Measurements from ENCODE around the gene P2RY8. TPM values are rescaled to one million over a fixed set of nuclear protein-coding genes. Genes with fewer than 3 reads are reported as not detected.

Gene P2RY8
- total RNA-seq, 1 donor from 2014 or later: not detected

DNA sequence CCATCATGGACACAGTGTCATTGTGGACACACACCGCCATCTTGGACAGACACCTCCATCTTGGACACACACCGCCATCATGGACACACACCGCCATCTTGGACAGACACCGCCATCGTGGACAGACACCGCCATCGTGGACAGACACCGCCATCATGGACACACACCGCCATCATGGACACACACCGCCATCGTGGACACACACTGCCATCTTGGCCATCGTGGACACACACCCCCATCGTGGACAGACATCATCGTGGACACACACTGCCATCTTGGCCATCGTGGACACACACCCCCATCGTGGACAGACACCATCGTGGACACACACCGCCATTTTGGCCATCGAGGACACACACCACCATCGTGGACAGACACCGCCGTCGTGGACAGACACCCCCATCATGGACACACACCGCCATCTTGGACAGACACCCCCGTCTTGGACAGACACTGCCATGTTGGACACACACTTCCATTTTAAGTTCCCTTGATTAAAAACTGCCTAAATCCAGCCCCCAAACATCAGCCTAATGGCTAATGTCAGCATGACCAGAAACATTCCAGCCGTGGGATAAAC is 93.4 kb downstream of the P2RY8 start:
- Mint-ChIP-seq H3K27me3 (ENCODE audit: unreplicated experiment) (no peaks in the 10 kb centered on the region), H3K36me3 (ENCODE audit: unreplicated experiment) (peaks cover 20% of the 10 kb centered on the region), H3K9me3 (ENCODE audit: unreplicated experiment) (peaks cover 7% of the 10 kb centered on the region), H3K27ac (ENCODE audit: unreplicated experiment) (no peak overlapping the region), H3K4me1 (ENCODE audit: unreplicated experiment) (no peaks in the 10 kb centered on the region), H3K4me3 (ENCODE audit: unreplicated experiment) (no peak overlapping the region)
- TF ChIP-seq, protein P1, sequence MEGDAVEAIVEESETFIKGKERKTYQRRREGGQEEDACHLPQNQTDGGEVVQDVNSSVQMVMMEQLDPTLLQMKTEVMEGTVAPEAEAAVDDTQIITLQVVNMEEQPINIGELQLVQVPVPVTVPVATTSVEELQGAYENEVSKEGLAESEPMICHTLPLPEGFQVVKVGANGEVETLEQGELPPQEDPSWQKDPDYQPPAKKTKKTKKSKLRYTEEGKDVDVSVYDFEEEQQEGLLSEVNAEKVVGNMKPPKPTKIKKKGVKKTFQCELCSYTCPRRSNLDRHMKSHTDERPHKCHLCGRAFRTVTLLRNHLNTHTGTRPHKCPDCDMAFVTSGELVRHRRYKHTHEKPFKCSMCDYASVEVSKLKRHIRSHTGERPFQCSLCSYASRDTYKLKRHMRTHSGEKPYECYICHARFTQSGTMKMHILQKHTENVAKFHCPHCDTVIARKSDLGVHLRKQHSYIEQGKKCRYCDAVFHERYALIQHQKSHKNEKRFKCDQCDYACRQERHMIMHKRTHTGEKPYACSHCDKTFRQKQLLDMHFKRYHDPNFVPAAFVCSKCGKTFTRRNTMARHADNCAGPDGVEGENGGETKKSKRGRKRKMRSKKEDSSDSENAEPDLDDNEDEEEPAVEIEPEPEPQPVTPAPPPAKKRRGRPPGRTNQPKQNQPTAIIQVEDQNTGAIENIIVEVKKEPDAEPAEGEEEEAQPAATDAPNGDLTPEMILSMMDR (IDR thresholded peaks at IDR 0.05): no peak
- peak; percentile 80 for DNase-seq (ENCODE audit: extremely low spot score, unreplicated experiment)

DNA sequence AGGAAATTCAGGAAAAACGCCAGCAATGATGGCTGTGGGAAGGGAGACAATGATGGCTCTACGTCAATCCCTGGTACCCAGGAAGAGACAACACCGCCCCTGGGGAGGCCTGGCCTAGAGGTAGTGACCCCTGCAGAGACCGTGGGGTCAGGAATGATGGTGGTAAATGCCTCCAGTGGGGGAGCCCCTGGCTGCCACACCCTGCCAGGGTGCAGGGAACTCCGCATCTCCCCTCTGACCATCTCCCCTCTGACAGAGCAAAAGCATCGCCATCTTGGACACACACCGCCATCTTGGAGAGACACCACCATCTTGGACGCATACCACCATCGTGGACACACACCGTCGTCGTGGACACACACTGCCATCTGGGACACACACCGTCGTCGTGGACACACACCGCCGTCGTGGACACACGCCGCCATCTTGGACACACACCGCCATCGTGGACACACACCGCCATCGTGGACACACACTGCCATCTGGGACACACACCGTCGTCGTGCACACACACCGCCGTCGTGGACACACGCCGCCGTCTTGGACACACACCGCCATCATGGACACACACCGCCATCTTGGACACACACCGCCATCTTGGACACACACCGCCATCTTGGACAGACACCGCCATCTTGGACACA is 94.1 kb downstream of the P2RY8 start:
- Mint-ChIP-seq H3K27me3 (ENCODE audit: unreplicated experiment) (no peaks in the 10 kb centered on the region), H3K4me1 (ENCODE audit: unreplicated experiment) (no peaks in the 10 kb centered on the region), H3K4me3 (ENCODE audit: unreplicated experiment) (no peak overlapping the region), H3K27ac (ENCODE audit: unreplicated experiment) (no peak overlapping the region), H3K36me3 (ENCODE audit: unreplicated experiment) (peaks cover 16% of the 10 kb centered on the region), H3K9me3 (ENCODE audit: unreplicated experiment) (peaks cover 7% of the 10 kb centered on the region)
- TF ChIP-seq, protein P1 (IDR thresholded peaks at IDR 0.05): no peak
- DNase-seq (ENCODE audit: extremely low spot score, unreplicated experiment): peak; percentile 77

DNA sequence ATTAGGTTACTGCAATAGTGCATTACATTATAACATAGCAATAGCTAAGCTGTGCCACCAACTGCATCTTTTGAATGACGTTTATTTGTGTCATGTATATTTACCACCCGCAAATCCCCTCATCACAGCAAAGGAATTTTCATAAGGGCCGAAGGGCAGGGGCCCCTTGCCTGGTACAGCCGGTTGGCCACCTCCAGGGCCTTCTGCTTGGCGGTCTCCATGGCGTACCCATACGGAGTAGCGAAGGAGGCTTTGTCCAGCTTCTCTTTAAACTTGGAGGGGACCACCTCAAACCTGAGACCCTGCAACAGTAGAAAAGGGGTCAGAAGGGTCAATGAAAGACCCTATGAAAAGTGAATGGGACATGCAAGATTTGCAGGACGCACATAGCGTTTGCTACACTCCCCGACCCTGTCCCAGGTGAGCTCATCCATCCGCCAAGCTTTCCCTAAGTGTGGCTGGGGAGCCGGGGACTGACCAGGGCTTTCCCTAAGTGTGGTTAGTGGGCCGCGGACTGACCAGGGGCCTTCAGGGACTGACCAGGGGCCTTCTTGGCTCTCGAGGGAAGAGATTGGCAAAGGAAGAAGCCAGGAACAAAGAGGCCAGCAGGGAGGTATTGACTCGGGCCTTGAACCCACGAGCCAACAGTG is 94.8 kb downstream of the P2RY8 start:
- TF ChIP-seq, protein P1 (IDR thresholded peaks at IDR 0.05): no peak
- H3K27ac Mint-ChIP-seq (ENCODE audit: unreplicated experiment): no peak overlapping the region
- H3K9me3 Mint-ChIP-seq (ENCODE audit: unreplicated experiment): peaks cover 7% of the 10 kb centered on the region
- DNase-seq (ENCODE audit: extremely low spot score, unreplicated experiment): peak; percentile 73
- H3K36me3 Mint-ChIP-seq (ENCODE audit: unreplicated experiment): peaks cover 21% of the 10 kb centered on the region
- no peak overlapping the region for H3K4me3 Mint-ChIP-seq (ENCODE audit: unreplicated experiment)
- no peaks in the 10 kb centered on the region for H3K27me3 Mint-ChIP-seq (ENCODE audit: unreplicated experiment)
- H3K4me1 Mint-ChIP-seq (ENCODE audit: unreplicated experiment): no peaks in the 10 kb centered on the region

DNA sequence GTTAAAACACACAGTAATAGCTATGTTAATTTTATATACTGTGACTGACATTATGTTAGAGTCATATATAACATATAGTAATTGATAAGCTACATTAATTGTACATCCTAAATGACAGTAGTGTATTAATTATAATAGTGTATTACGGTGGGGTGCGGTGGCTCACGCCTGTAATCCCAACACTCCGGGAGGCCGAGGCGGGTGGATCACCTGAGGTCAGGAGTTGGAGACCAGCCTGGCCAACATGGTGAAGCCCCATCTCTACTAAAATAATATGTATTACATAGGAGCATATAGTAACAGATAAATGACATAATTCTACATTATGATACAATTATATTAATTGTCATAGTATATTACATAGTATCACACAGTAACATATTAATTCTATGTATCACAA is 96.5 kb downstream of the P2RY8 start:
- Mint-ChIP-seq H3K9me3 (ENCODE audit: unreplicated experiment) (peaks cover 7% of the 10 kb centered on the region), H3K4me3 (ENCODE audit: unreplicated experiment) (no peak overlapping the region), H3K27me3 (ENCODE audit: unreplicated experiment) (no peaks in the 10 kb centered on the region), H3K4me1 (ENCODE audit: unreplicated experiment) (no peaks in the 10 kb centered on the region), H3K36me3 (ENCODE audit: unreplicated experiment) (peaks cover 24% of the 10 kb centered on the region), H3K27ac (ENCODE audit: unreplicated experiment) (no peak overlapping the region)
- TF ChIP-seq, protein P1 (IDR thresholded peaks at IDR 0.05): no peak
- peak; percentile 76 for DNase-seq (ENCODE audit: extremely low spot score, unreplicated experiment)

DNA sequence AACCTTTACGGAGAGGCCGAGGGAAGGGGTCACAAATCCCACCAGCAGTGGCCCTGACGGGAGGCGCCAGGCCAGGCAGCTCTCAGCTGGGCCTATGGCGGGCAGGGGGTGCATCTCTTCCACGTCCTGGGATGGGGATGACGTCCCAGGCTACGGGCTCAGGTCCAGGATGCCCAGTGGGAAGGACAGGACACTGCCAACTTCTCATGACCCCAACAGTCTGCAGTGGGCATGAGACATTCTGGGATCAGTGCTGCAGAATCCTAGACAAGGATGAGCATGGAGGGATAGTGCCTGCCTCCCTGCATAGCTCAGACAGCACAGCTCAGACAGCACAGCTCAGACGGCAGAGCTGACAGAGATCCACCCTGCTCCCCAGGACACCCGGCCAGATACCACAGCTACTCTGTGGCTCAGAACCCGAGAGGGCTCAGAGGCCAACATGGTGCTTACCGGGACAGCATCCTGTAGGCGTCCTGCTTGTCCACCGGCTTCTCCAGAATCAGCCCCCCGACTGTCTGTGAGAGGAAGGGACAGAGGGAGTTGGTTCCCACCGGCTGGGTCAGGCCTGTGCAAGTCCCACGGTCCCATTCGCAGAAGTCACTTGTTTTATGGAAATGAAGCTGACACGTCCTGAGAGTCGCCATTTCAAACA is 101.6 kb downstream of the P2RY8 start:
- Mint-ChIP-seq H3K9me3 (ENCODE audit: unreplicated experiment) (no peaks in the 10 kb centered on the region), H3K36me3 (ENCODE audit: unreplicated experiment) (peaks cover 14% of the 10 kb centered on the region), H3K4me3 (ENCODE audit: unreplicated experiment) (no peak overlapping the region), H3K27ac (ENCODE audit: unreplicated experiment) (no peak overlapping the region), H3K27me3 (ENCODE audit: unreplicated experiment) (no peaks in the 10 kb centered on the region), H3K4me1 (ENCODE audit: unreplicated experiment) (no peaks in the 10 kb centered on the region)
- DNase-seq (ENCODE audit: extremely low spot score, unreplicated experiment): no peak
- TF ChIP-seq, protein P1 (IDR thresholded peaks at IDR 0.05): no peak

Measured in osteocyte (in vitro differentiated cells).